HL-60 (cell line): ENCODE measurements around the gene STRA6.

Experiments
- DNase-seq, 2 experiments: peaks; one replicate each; pipeline ENCODE4 v3.0.0-alpha.2; 2010 to 2020; ENCODE audit warnings: low read depth in 1 of 2, low spot score in 1 of 2
- H3K27ac ChIP-seq: fragments of 250-450 bp; sonication (Bioruptor Pico); replicated peaks from 2 replicates; pipeline ENCODE4 v1.5.1; 2020; ENCODE audit warnings: mild to moderate bottlenecking, moderate library complexity
- H3K27me3 ChIP-seq: fragments of 250-450 bp; sonication (Bioruptor Pico); 2 replicates; pipeline ENCODE4 v1.5.1; 2021; ENCODE audit warnings: mild to moderate bottlenecking, moderate library complexity; ENCODE audit not compliant: insufficient read depth, poor library complexity, severe bottlenecking
- H3K4me3 ChIP-seq: replicated peaks from 2 replicates; pipeline ENCODE4 v1.5.1; 2011; ENCODE audit warnings: mild to moderate bottlenecking, control low read depth, low read length; ENCODE audit not compliant: insufficient read depth
- GABPA ChIP-seq: IDR thresholded peaks from 2 replicates; pipeline ENCODE4 v1.6.1; 2012; ENCODE audit warnings: low read depth
- POLR2AphosphoS5 ChIP-seq: IDR thresholded peaks from 2 replicates; pipeline ENCODE4 v1.6.1; 2012; ENCODE audit warnings: low read depth
- SPI1 ChIP-seq: IDR thresholded peaks from 2 replicates; pipeline ENCODE4 v1.6.1; 2012; ENCODE audit warnings: low read depth, mild to moderate bottlenecking, borderline replicate concordance
- TF ChIP-seq, protein P1 (sequence below): IDR thresholded peaks from 2 replicates; pipeline ENCODE4 v1.6.1; 2012; ENCODE audit warnings: low read depth; ENCODE audit not compliant: insufficient replicate concordance
- TF ChIP-seq, protein P2 (sequence below): IDR thresholded peaks from one replicate; pipeline ENCODE4 v1.5.1; 2011; ENCODE audit warnings: low read length, control low read depth, inconsistent platforms; ENCODE audit not compliant: insufficient read depth

STRA6 gene

DNA sequence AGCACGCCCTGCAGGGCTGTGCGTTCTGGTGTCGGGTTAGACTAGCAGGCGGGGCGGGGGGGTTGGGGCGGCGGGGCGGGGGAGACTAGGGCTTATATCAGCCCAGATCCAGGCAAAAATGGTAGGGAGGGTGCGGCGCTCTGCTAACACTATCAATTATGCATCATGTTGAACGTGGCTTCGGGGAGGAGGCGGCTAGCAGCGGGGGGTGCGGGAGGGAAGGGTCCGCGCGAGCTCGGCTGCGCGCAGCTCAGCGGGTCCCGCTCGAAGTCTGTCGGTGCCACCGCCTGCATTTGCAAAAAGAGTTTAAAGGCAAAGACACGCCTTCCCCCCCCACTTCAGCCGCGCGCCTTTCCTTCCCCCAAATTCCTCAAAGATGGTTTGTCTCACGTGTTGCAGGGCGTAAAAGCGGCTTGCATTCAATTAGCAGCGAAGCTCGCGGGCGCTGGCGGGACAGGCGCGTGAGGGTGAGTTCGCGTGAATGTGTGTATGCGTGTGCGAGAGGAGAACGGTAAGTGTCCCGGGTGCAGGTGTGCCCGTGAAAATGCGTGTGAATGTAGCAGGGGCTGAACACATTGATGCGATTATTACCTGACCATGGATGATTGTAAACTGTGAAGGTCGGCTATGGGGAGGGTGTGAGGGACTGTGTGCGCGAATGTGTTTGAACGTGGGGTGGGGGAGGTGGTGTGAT is 72.3 kb downstream of the STRA6 start, which contains the start of gene ISLR2:
TSS of gene ISLR2 (plus strand) at position 432 of the 694 bp plus-strand sequence. CDS start 2,169 bp downstream, outside the sequence.
- TF ChIP-seq POLR2AphosphoS5 = no peak
- TF ChIP-seq GABPA = no peak
- TF ChIP-seq SPI1 = no peak
- TF ChIP-seq, protein P1, sequence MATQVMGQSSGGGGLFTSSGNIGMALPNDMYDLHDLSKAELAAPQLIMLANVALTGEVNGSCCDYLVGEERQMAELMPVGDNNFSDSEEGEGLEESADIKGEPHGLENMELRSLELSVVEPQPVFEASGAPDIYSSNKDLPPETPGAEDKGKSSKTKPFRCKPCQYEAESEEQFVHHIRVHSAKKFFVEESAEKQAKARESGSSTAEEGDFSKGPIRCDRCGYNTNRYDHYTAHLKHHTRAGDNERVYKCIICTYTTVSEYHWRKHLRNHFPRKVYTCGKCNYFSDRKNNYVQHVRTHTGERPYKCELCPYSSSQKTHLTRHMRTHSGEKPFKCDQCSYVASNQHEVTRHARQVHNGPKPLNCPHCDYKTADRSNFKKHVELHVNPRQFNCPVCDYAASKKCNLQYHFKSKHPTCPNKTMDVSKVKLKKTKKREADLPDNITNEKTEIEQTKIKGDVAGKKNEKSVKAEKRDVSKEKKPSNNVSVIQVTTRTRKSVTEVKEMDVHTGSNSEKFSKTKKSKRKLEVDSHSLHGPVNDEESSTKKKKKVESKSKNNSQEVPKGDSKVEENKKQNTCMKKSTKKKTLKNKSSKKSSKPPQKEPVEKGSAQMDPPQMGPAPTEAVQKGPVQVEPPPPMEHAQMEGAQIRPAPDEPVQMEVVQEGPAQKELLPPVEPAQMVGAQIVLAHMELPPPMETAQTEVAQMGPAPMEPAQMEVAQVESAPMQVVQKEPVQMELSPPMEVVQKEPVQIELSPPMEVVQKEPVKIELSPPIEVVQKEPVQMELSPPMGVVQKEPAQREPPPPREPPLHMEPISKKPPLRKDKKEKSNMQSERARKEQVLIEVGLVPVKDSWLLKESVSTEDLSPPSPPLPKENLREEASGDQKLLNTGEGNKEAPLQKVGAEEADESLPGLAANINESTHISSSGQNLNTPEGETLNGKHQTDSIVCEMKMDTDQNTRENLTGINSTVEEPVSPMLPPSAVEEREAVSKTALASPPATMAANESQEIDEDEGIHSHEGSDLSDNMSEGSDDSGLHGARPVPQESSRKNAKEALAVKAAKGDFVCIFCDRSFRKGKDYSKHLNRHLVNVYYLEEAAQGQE = no peak
- Histone ChIP-seq H3K27me3 (peaks cover 73% of the 10 kb centered on the region), H3K4me3 (no peak within 1 kb of the TSS), H3K27ac (no peak within 1 kb of the TSS)
- DNase-seq = no peak

DNA sequence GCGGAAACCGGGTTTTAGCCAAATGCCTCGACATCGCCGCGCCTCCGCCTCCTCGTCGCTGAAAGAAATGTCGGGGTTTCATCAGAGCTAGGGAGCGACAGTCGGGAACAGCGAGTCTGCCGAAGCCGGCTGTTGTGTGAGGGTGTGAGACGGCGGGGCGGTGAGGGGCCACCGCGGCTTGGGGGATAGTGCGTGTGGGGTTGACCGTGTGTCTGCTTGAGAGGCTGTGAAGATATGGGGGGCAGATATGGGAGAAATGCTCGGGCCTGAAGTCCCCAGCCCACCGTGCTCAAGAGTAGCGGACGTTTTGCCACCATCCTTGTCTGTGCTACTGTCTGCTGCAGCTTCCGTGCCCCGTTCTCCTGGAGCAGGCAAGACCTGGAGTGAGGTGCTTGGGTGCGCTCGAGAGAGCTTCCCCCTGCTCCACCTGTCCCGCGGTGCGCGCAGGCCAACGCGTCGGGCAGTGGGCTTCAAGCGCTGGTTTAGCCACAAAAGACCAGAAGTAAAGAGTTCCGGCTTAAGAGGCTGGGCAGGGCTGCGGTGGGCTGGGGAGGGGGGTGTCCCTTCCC is 72.9 kb downstream of the STRA6 start:
- Histone ChIP-seq H3K27ac (no peak overlapping the region), H3K4me3 (no peak overlapping the region), H3K27me3 (peaks cover 67% of the 10 kb centered on the region)
- no peak for DNase-seq
- no peak for TF ChIP-seq GABPA
- no peak for TF ChIP-seq POLR2AphosphoS5
- TF ChIP-seq, protein P1 = no peak
- TF ChIP-seq SPI1 = no peak
- TF ChIP-seq, protein P2, sequence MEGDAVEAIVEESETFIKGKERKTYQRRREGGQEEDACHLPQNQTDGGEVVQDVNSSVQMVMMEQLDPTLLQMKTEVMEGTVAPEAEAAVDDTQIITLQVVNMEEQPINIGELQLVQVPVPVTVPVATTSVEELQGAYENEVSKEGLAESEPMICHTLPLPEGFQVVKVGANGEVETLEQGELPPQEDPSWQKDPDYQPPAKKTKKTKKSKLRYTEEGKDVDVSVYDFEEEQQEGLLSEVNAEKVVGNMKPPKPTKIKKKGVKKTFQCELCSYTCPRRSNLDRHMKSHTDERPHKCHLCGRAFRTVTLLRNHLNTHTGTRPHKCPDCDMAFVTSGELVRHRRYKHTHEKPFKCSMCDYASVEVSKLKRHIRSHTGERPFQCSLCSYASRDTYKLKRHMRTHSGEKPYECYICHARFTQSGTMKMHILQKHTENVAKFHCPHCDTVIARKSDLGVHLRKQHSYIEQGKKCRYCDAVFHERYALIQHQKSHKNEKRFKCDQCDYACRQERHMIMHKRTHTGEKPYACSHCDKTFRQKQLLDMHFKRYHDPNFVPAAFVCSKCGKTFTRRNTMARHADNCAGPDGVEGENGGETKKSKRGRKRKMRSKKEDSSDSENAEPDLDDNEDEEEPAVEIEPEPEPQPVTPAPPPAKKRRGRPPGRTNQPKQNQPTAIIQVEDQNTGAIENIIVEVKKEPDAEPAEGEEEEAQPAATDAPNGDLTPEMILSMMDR = no peak
